Muscle layer of colon (tissue), 2 donors: ENCODE results near the gene RIN3.

Source experiments
- H3K27ac ChIP-seq: one replicate; pipeline ENCODE4 v1.7.0; 2013; ENCODE audit warnings: low read depth, mild to moderate bottlenecking, low read length, moderate library complexity
- H3K27me3 ChIP-seq, 2 donors: one replicate each; pipeline ENCODE4 v1.7.0; 2013; ENCODE audit warnings: low read length in 2 of 2, mild to moderate bottlenecking in 2 of 2; ENCODE audit not compliant: insufficient read depth in 2 of 2, control insufficient read depth in 1 of 2
- H3K36me3 ChIP-seq: one replicate; pipeline ENCODE4 v1.7.0; 2013; ENCODE audit warnings: mild to moderate bottlenecking, low read length; ENCODE audit not compliant: insufficient read depth
- H3K4me1 ChIP-seq: one replicate; pipeline ENCODE4 v1.7.0; 2013; ENCODE audit warnings: mild to moderate bottlenecking, low read length; ENCODE audit not compliant: insufficient read depth
- H3K4me3 ChIP-seq, 2 donors: one replicate each; pipeline ENCODE4 v1.7.0; 2013; ENCODE audit warnings: low read length in 2 of 2, low read depth in 1 of 2, mild to moderate bottlenecking in 1 of 2, moderate library complexity in 1 of 2
- H3K9ac ChIP-seq: one replicate; pipeline ENCODE4 v1.7.0; 2013; ENCODE audit warnings: low read length
- H3K9me3 ChIP-seq: one replicate; pipeline ENCODE4 v1.7.0; 2013; ENCODE audit warnings: mild to moderate bottlenecking, low read length
- donor health status: abdominal sarcoma.
- donor health status: Adenocarcinoma of cecum.

The RIN3 gene

DNA sequence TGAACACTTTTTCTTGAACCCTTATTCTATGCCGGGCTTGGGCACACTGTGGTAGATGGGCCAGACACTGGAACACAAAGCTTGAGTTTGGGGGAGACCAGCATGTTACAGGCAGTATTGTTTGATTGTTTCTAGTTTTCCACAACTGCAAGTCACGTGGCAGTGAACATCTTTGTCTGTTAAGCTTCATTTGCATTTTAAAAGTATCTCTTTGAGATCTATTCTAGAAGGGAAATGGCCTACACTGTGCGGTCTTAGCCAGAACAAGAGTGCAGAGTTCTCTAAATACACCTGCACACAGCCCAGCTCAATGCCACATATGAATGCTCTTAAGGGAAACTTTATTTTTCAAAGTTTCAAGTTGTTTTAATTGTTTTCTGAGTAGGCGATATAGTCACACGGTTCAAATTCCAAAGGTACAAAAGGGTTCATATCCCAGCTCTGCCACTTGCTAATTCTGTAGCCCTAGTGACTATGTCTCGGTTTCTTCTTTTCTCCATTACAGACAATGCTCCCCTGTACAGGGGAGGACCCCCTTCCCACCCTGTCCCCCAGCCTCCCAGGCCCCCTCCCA, 24.9 kb downstream of the RIN3 start:
- H3K27me3 ChIP-seq = no peaks in the 10 kb centered on the region
- H3K4me3 ChIP-seq = no peak overlapping the region
- no peak overlapping the region for H3K9ac ChIP-seq
- no peaks in the 10 kb centered on the region for H3K9me3 ChIP-seq
- H3K36me3 ChIP-seq = no peaks in the 10 kb centered on the region
- peak overlapping the region; percentile 69 for H3K27ac ChIP-seq
- peaks cover 32% of the 10 kb centered on the region for H3K4me1 ChIP-seq

DNA sequence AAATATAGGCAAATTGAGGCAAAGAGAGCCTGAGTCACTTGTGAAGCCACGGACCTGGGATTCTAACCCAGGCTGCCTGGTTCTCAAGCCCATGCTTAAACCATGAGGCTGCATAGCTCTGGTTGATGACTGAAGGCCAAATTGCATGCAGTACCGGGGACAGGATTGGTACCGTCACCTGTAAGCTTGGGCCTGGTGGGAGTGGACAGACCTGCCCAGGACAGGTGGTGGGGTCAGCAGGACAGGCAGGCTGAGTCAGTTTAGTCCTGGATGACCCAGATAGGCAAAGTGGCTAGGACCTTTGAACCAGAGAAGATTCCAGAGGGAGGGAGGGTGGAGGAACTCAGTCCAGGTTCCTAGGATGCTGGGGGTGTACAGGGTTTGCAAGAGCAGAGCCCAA, 25.8 kb downstream of the RIN3 start:
- H3K9me3 ChIP-seq = no peaks in the 10 kb centered on the region
- H3K9ac ChIP-seq = no peak overlapping the region
- H3K27me3 ChIP-seq = no peaks in the 10 kb centered on the region
- H3K4me1 ChIP-seq = peaks cover 32% of the 10 kb centered on the region
- peak overlapping the region; percentile 69 for H3K27ac ChIP-seq
- H3K36me3 ChIP-seq = no peaks in the 10 kb centered on the region
- no peak overlapping the region for H3K4me3 ChIP-seq

DNA sequence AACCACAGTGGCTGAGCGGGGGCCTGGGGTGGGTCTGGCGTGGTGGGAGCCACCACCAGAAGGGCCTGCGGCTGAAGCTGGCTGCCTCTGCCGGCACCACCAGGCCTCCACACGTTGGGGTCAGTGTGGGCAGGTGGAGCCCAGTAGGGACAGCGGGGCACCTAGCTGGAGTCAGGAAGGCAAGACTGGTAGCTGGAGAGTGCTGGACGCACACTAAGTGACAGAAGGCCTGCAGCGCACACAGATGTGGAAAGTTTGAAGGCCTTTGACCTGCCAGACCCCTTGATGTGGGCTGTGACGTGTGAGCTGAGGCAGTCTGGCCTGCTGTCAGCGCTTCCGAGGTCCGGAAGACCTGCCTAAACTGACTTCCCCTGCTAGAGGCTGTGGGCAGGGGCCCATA, 26.3 kb downstream of the RIN3 start:
- Histone ChIP-seq H3K4me1 (peaks cover 32% of the 10 kb centered on the region), H3K36me3 (no peaks in the 10 kb centered on the region), H3K27ac (peak overlapping the region; percentile 69), H3K27me3 (no peaks in the 10 kb centered on the region), H3K4me3 (no peak overlapping the region), H3K9me3 (no peaks in the 10 kb centered on the region), H3K9ac (no peak overlapping the region)

DNA sequence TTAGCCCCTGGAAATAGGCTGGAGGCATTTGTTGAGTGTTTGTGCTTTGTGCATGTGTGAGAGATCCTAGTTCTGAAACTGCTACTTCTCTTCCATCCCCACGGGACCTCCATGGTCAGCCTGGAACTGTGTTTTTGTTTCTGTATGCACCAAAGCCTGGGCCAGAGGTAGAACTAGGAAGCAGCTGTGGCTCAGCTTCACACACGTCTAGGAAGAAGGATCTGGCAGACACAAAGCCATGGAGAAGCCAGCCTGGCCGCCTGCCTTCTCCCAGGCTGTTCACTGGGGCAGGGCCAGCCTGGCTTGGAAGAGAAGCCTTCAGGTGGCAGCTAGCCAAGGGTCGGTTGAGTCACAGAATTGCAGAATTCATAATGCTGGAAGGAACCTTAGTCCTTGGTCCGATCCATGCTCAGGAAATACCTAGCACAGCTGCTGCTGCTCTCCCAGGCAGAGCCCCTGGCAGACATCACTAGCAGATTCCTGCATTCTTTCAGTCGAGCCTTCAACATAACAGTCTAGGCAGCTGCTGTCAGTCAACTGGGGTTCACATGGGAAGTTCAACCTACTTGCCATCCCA, 27.0 kb downstream of the RIN3 start:
- no peaks in the 10 kb centered on the region for H3K36me3 ChIP-seq
- no peaks in the 10 kb centered on the region for H3K27me3 ChIP-seq
- peaks cover 32% of the 10 kb centered on the region for H3K4me1 ChIP-seq
- no peaks in the 10 kb centered on the region for H3K9me3 ChIP-seq
- no peak overlapping the region for H3K4me3 ChIP-seq
- peak overlapping the region; percentile 73 for H3K27ac ChIP-seq
- H3K9ac ChIP-seq = no peak overlapping the region

DNA sequence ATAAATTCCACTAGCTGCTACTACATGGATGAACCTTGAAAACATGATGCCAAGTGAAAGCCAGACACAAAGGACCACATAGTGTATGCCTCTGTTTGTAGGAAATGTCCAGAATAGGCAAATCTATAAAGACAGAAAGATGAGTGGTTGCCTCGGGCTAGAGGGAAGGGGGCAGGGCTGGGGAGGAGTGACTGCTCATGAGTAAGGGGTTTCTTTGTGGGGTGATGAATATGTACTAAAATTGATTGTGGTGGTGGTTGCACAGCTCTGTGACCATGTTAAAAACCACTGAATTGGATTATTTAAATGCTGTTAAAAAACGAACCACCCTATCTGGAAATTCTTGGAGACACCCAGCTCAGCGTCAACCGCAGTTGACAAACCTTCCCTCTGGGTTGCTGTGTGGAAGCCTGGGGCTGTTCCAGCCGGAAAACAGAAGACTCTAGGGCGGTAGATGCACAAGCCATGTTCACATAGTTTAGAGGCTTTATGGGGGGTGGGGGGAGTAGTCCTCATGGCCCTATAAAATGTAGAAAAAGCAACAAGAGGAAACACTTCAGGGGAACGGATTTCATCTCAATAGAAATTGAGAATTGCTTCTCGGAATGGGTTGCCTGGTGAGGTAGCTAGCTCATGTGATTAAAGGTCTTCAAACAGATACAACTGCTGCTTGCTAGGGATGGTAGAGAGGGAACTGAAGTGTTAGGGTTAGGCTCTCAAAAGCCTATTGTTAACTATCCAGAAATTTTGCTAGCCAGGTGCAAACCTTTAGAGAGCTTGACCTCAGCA, 29.4 kb downstream of the RIN3 start:
- no peak overlapping the region for H3K9ac ChIP-seq
- no peaks in the 10 kb centered on the region for H3K9me3 ChIP-seq
- no peak overlapping the region for H3K27ac ChIP-seq
- no peak overlapping the region for H3K4me3 ChIP-seq
- peaks cover 32% of the 10 kb centered on the region for H3K4me1 ChIP-seq
- no peaks in the 10 kb centered on the region for H3K27me3 ChIP-seq
- H3K36me3 ChIP-seq = no peaks in the 10 kb centered on the region

DNA sequence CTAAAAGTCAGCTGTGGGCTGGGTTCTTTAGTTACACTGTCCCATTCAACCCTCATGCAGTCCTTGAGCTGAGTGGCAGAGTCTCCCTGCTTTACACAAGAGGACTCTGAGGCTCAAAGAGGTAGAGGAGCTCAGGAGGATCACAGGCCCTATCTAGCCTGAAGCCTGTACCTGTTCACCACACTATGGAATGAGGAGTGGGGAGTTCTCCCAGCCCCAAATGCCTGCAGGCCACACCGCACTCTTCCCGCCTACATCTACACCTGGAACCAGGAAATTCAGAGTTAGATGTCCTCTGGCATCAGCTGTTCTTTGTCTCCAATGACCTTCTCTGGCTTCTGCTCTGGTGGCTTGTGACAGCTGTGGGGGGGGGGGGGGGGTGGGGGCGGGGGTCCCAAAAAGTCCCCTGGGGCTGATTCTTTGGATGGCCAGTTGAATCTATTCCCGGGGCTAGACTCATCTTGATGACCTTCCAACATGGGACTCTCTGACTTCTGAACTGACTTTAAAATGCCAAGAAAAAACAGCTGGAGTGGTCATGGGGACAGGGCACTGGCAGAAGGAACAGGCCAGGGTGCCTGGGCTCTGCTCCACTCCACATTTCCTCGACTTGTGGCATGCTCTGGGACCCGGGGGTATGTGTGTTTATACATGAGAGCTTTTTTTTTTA, 30.6 kb downstream of the RIN3 start:
- Histone ChIP-seq H3K36me3 (no peaks in the 10 kb centered on the region), H3K27ac (no peak overlapping the region), H3K4me3 (no peak overlapping the region), H3K9me3 (no peaks in the 10 kb centered on the region), H3K27me3 (no peaks in the 10 kb centered on the region), H3K9ac (no peak overlapping the region), H3K4me1 (peaks cover 23% of the 10 kb centered on the region)

DNA sequence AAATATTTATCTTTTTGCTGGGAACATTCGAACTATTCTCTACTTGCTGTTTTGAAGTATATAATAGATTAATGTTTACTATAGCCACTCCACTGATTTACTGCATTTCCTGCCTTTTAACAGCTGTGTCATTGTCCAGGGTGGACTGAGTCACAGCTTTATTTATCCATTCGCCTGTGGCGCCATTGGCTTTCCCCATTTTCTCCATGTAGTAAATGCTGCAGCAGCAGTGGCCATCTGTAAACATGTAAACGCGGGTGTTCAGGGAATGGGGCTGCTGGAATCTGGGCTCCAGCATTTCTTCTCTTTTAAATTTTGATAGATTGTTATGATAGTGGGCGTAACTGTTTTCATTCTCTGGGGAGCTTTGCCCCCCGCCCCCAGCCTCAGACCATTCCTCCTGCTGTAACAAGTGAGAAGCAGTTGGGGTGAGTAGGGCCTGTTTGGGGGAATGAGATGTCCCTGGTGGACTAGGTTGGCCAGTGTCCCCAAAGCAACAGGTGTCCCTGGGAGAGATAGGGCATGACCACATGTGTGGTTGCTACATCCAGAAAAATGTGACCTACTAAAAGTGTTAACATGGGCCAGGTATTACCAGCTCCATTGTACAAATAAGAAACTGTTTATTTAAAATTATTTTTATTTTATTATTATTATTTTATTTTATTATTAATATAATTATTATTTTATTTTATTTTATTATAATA, 32.9 kb downstream of the RIN3 start:
- H3K27ac ChIP-seq = no peak overlapping the region
- no peak overlapping the region for H3K4me3 ChIP-seq
- H3K4me1 ChIP-seq = peaks cover 20% of the 10 kb centered on the region

DNA sequence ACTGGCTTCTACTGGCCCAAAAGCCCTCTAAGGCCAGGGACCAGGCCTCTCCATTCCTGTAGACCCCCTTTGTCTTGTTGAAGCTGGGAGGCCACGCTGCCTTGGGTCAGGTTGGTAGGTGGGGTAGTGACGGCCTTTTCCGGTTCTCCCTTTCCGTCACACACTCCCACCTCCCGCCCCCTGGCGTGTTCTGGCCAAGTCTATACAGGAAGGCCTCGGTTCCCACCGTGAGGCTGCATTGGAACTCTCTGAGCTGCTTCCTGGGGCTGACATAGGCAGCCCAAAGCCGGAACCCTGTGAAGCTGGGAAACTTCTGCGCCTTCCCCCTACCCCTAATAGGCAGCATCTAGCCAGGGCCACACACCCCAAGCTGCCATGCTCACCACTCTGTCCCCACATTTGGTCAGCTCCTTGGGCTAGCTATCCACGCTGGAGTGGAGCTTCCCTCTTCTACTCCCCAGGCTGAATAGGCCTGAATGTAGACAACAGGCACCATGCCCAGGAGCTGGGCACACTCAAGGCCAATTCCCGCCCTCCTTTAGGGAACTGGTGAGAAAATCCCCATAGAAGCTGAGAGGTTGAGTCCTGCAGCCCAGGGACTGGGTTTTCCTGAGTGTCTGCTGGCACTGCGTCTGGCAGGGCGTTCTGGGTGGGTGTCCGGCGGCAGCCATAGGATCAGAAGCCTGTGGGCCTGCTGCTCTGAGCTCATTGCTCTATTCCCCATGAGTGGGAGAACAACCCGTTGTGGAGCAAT, 35.7 kb downstream of the RIN3 start:
- no peaks in the 10 kb centered on the region for H3K27me3 ChIP-seq
- H3K9me3 ChIP-seq = no peaks in the 10 kb centered on the region
- H3K4me1 ChIP-seq = peaks cover 30% of the 10 kb centered on the region
- H3K27ac ChIP-seq = peak overlapping the region; percentile 28
- H3K36me3 ChIP-seq = no peaks in the 10 kb centered on the region
- H3K4me3 ChIP-seq = no peak overlapping the region
- H3K9ac ChIP-seq = no peak overlapping the region

More for the DNA sequence above, 32.9 kb downstream of the RIN3 start:
- H3K9me3 ChIP-seq = no peaks in the 10 kb centered on the region
- H3K36me3 ChIP-seq = no peaks in the 10 kb centered on the region
- H3K9ac ChIP-seq = no peak overlapping the region
- H3K27me3 ChIP-seq = no peaks in the 10 kb centered on the region

DNA sequence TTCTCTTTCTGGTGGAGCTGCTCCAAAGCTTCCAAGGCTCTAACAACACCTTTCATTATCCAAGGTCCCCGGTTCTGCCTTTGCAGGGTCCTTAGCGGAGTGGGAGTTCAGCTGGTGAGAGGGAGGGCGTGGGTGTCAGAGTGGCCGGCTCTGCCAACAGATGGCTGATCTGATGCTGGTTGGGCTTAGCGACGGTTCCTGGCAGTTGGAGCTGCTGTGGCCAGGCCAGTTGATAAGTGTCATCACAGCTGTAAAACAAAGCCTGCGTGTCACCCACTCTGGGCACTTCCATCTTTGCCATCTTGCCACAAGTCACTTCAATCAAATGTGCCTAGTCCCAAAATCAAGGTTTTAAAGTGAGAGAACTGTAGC, 36.3 kb downstream of the RIN3 start:
- no peak overlapping the region for H3K9ac ChIP-seq
- no peaks in the 10 kb centered on the region for H3K27me3 ChIP-seq
- H3K9me3 ChIP-seq = no peaks in the 10 kb centered on the region
- H3K27ac ChIP-seq = peak overlapping the region; percentile 28
- peaks cover 30% of the 10 kb centered on the region for H3K4me1 ChIP-seq
- no peak overlapping the region for H3K4me3 ChIP-seq
- no peaks in the 10 kb centered on the region for H3K36me3 ChIP-seq

DNA sequence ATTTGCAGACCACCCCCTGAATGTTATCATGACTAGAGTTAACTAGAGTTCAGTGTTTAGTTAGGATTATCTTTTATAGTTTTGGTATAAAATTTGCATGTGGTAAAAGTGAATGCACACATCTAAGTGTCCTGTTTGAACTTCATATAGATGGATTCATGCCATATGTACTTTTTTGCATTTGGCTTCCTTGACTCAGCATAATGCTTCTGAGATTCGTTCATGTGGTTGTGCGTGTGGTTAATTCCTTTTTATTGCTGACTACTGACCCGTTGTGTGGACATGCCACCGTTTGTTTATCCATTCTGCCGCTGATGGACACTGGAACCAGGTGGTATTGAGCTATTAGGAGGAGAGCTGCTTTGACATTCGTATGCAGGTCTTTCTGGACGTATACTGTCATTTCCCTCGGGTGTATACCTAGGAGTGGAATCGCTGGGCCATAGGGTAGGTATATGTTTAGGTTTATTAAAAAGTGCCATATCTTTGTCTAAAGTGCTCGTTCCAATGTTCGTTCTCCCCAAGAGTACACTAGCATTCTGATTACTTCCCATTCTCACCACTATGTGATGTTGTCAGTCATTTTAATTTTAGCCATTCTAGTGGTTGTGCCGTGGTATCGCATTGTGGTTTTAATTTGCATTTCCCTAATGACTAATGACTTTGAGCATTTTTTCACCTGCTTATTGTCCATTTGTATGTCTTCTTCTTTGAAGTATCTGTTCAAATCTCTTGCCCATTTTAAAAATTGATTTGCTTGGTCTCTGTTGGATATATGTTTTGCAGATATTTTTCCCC, 37.7 kb downstream of the RIN3 start:
- H3K36me3 ChIP-seq = peaks cover 9% of the 10 kb centered on the region
- no peak overlapping the region for H3K4me3 ChIP-seq
- H3K27ac ChIP-seq = no peak overlapping the region
- H3K9ac ChIP-seq = no peak overlapping the region
- H3K4me1 ChIP-seq = peaks cover 30% of the 10 kb centered on the region
- no peaks in the 10 kb centered on the region for H3K9me3 ChIP-seq
- no peaks in the 10 kb centered on the region for H3K27me3 ChIP-seq
